Suprapubic skin (tissue), 4 donors: ENCODE results near the gene PKD2L2.

ENCODE experiments used
- CTCF ChIP-seq, 2 donors: fragments of 200-600 bp in 1 of 2; fragments of 450-650 bp in 1 of 2; sonication (generic) in 1 of 2; IDR thresholded peaks; one replicate each; pipeline ENCODE4 v1.5.1; 2016 to 2019; ENCODE audit warnings: antibody characterized with exemption in 2 of 2, mild to moderate bottlenecking in 1 of 2, moderate library complexity in 1 of 2
- EP300 ChIP-seq: sonication (generic); formaldehyde crosslinking; IDR thresholded peaks from one replicate; pipeline ENCODE4 v1.6.1; 2017; ENCODE audit warnings: antibody characterized with exemption
- POLR2A ChIP-seq, 2 donors: fragments of 450-650 bp; IDR thresholded peaks; one replicate each; pipeline ENCODE4 v1.6.1; 2017; ENCODE audit warnings: antibody characterized with exemption in 2 of 2, mild to moderate bottlenecking in 2 of 2, moderate library complexity in 2 of 2
- POLR2AphosphoS5 ChIP-seq, 3 donors: sonication (generic); formaldehyde crosslinking; IDR thresholded peaks; one replicate each; pipeline ENCODE4 v1.6.1; 2017; ENCODE audit warnings: antibody characterized with exemption in 3 of 3

- no peak for TF ChIP-seq POLR2A (IDR thresholded peaks at IDR 0.05)
- no peak for TF ChIP-seq CTCF (IDR thresholded peaks at IDR 0.05)
- no peak for TF ChIP-seq EP300
- TF ChIP-seq POLR2AphosphoS5 (IDR thresholded peaks at IDR 0.05) = no peak
These were observed 5.3 kb downstream of the PKD2L2 start for GRCh38 chr5:137894586-137894985.
